ENCODE data around the gene HNRNPC. TPM values are rescaled to one million over a fixed set of nuclear protein-coding genes. Genes with fewer than 3 reads are reported as not detected.

The HNRNPC gene
- 379 and 468 TPM in 2 replicates for total RNA-seq

GRCh38 chr14:21269252-21270046 lies at the start of gene HNRNPC:
Gene HNRNPC, minus strand, starts transcription at chr14:21269442. Its CDS starts 35,249 bp downstream, at chr14:21234193.

GRCh38 chr14:21279783-21280182 lies 10.5 kb upstream of the HNRNPC start, which contains the start of gene RPGRIP1:
Gene RPGRIP1, plus strand, starts transcription at chr14:21280083. Its CDS starts 7,894 bp downstream, at chr14:21287977.

Other genes with a start within 250 kb of the HNRNPC start
- gene NDRG2, start 244.4 kb downstream of the HNRNPC start, total RNA-seq = 14.7 and 16.4 TPM in 2 replicates
- gene TPPP2, start 239.2 kb downstream of the HNRNPC start, total RNA-seq = not detected in 2 replicates
- not detected in 2 replicates for gene RNASE13, start 234.6 kb downstream of the HNRNPC start, total RNA-seq
- not detected in 2 replicates for gene RNASE7, start 227.1 kb downstream of the HNRNPC start, total RNA-seq
- not detected in 2 replicates for gene RNASE8, start 211.6 kb downstream of the HNRNPC start, total RNA-seq
- 27.3 and 38.1 TPM in 2 replicates for gene ARHGEF40, start 199.1 kb downstream of the HNRNPC start, total RNA-seq
- 7.9 and 8.1 TPM in 2 replicates for gene ZNF219, start 170.8 kb downstream of the HNRNPC start, total RNA-seq
- gene TMEM253, start 168.4 kb downstream of the HNRNPC start, total RNA-seq = not detected in 2 replicates
- gene OR5AU1, start 113.4 kb downstream of the HNRNPC start, total RNA-seq = not detected in 2 replicates
- not detected in 2 replicates for gene RPGRIP1, start 10.6 kb upstream of the HNRNPC start, total RNA-seq
- gene SUPT16H, start 114.6 kb upstream of the HNRNPC start, total RNA-seq = 37.5 and 42.0 TPM in 2 replicates
- 37.3 and 40.3 TPM in 2 replicates for gene CHD8, start 186.7 kb upstream of the HNRNPC start, total RNA-seq
- 19.0 and 29.4 TPM in 2 replicates for gene RAB2B, start 207.5 kb upstream of the HNRNPC start, total RNA-seq
- 45.1 and 54.9 TPM in 2 replicates for gene TOX4, start 207.8 kb upstream of the HNRNPC start, total RNA-seq
- gene METTL3, start 241.9 kb upstream of the HNRNPC start, total RNA-seq = 35.6 and 39.7 TPM in 2 replicates